WTC11 (cell line): ENCODE results near the gene BCL2A1. TPM values are rescaled to one million over a fixed set of nuclear protein-coding genes. Genes with fewer than 3 reads are reported as not detected.

ENCODE experiments used
- CREB1 ChIP-seq: sonication (generic); formaldehyde crosslinking; IDR thresholded peaks from 2 replicates; pipeline ENCODE4 v1.8.0; 2023; ENCODE audit warnings: mild to moderate bottlenecking, missing genetic modification reagents
- CTCF ChIP-seq: fragments of 200-600 bp; IDR thresholded peaks from 2 replicates; pipeline ENCODE4 v1.8.0; 2022; ENCODE audit warnings: antibody characterized with exemption
- E2F1 ChIP-seq: sonication (generic); formaldehyde crosslinking; IDR thresholded peaks from 2 replicates; pipeline ENCODE4 v1.8.0; 2022; ENCODE audit warnings: mild to moderate bottlenecking, missing genetic modification reagents
- EMX1 ChIP-seq: fragments of 250-450 bp; sonication (Bioruptor Pico); IDR thresholded peaks from 2 replicates; pipeline ENCODE4 v1.8.0; 2021; ENCODE audit warnings: mild to moderate bottlenecking
- ETV6 ChIP-seq: sonication (generic); formaldehyde crosslinking; IDR thresholded peaks from 2 replicates; pipeline ENCODE4 v1.8.1; 2022; ENCODE audit warnings: mild to moderate bottlenecking, missing genetic modification reagents
- FOXJ3 ChIP-seq: sonication (generic); formaldehyde crosslinking; IDR thresholded peaks from 2 replicates; pipeline ENCODE4 v1.9.0; 2021; ENCODE audit warnings: missing genetic modification reagents, mild to moderate bottlenecking, borderline replicate concordance
- IRF2 ChIP-seq: sonication (generic); formaldehyde crosslinking; IDR thresholded peaks from 2 replicates; pipeline ENCODE4 v1.8.0; 2022; ENCODE audit warnings: low read depth, missing genetic modification reagents, borderline replicate concordance
- JAZF1 ChIP-seq: fragments of 250-450 bp; sonication (Bioruptor Pico); IDR thresholded peaks from 2 replicates; pipeline ENCODE4 v1.9.0; 2021; ENCODE audit warnings: moderate library complexity, mild to moderate bottlenecking, inconsistent platforms
- MAX ChIP-seq: sonication (generic); formaldehyde crosslinking; IDR thresholded peaks from 2 replicates; pipeline ENCODE4 v1.8.0; 2022; ENCODE audit warnings: mild to moderate bottlenecking, missing genetic modification reagents
- MLX ChIP-seq: sonication (generic); formaldehyde crosslinking; IDR thresholded peaks from 2 replicates; pipeline ENCODE4 v1.8.1; 2023; ENCODE audit warnings: mild to moderate bottlenecking, missing genetic modification reagents, moderate library complexity
- NFE2L1 ChIP-seq: sonication (generic); formaldehyde crosslinking; IDR thresholded peaks from 2 replicates; pipeline ENCODE4 v1.8.1; 2023; ENCODE audit warnings: missing genetic modification reagents
- NR2C2 ChIP-seq: sonication (generic); formaldehyde crosslinking; IDR thresholded peaks from 2 replicates; pipeline ENCODE4 v1.8.0; 2022; ENCODE audit warnings: mild to moderate bottlenecking, missing genetic modification reagents
- NR3C1 ChIP-seq: sonication (generic); formaldehyde crosslinking; conservative IDR thresholded peaks from 2 replicates; pipeline ENCODE4 v1.8.1; 2023; ENCODE audit warnings: low read depth, mild to moderate bottlenecking, missing genetic modification reagents
- RELA ChIP-seq: sonication (generic); formaldehyde crosslinking; IDR thresholded peaks from 2 replicates; pipeline ENCODE4 v1.8.1; 2022; ENCODE audit warnings: missing genetic modification reagents, mild to moderate bottlenecking, borderline replicate concordance
- RORB ChIP-seq: fragments of 250-450 bp; sonication (Bioruptor Pico); IDR thresholded peaks from 2 replicates; pipeline ENCODE4 v1.9.0; 2021; ENCODE audit warnings: mild to moderate bottlenecking
- SOX15 ChIP-seq: fragments of 250-450 bp; sonication (Bioruptor Pico); IDR thresholded peaks from 2 replicates; pipeline ENCODE4 v1.9.0; 2021; ENCODE audit warnings: mild to moderate bottlenecking
- SP1 ChIP-seq: sonication (generic); formaldehyde crosslinking; conservative IDR thresholded peaks from 2 replicates; pipeline ENCODE4 v1.8.1; 2022; ENCODE audit warnings: missing genetic modification reagents
- STAT6 ChIP-seq: sonication (generic); formaldehyde crosslinking; conservative IDR thresholded peaks from 2 replicates; pipeline ENCODE4 v1.8.1; 2023; ENCODE audit warnings: mild to moderate bottlenecking, low read depth, missing genetic modification reagents, moderate library complexity
- TEAD1 ChIP-seq: sonication (generic); formaldehyde crosslinking; IDR thresholded peaks from 2 replicates; pipeline ENCODE4 v1.8.0; 2022; ENCODE audit warnings: mild to moderate bottlenecking, missing genetic modification reagents
- TP53 ChIP-seq: sonication (generic); formaldehyde crosslinking; IDR thresholded peaks from 2 replicates; pipeline ENCODE4 v1.8.1; 2023; ENCODE audit warnings: mild to moderate bottlenecking, missing genetic modification reagents
- USF2 ChIP-seq: sonication (generic); formaldehyde crosslinking; IDR thresholded peaks from 2 replicates; pipeline ENCODE4 v1.8.1; 2023; ENCODE audit warnings: mild to moderate bottlenecking, missing genetic modification reagents, moderate library complexity
- ZBTB21 ChIP-seq: sonication (generic); formaldehyde crosslinking; IDR thresholded peaks from 2 replicates; pipeline ENCODE4 v1.8.1; 2023; ENCODE audit warnings: mild to moderate bottlenecking, missing genetic modification reagents, borderline replicate concordance
- ZNF121 ChIP-seq: sonication (generic); formaldehyde crosslinking; IDR thresholded peaks from 2 replicates; pipeline ENCODE4 v1.8.0; 2023; ENCODE audit warnings: missing genetic modification reagents
- ZNF263 ChIP-seq: sonication (generic); formaldehyde crosslinking; IDR thresholded peaks from 2 replicates; pipeline ENCODE4 v1.8.1; 2022; ENCODE audit warnings: low read depth, mild to moderate bottlenecking, moderate library complexity, missing genetic modification reagents
- ZNF416 ChIP-seq: fragments of 250-450 bp; sonication (Bioruptor Pico); IDR thresholded peaks from 2 replicates; pipeline ENCODE4 v1.9.0; 2021; ENCODE audit warnings: mild to moderate bottlenecking, inconsistent platforms
- ZNF425 ChIP-seq: fragments of 250-450 bp; sonication (Bioruptor Pico); conservative IDR thresholded peaks from 2 replicates; pipeline ENCODE4 v1.9.0; 2021; ENCODE audit warnings: mild to moderate bottlenecking
- ZSCAN18 ChIP-seq: fragments of 250-450 bp; sonication (Bioruptor Pico); IDR thresholded peaks from 2 replicates; pipeline ENCODE4 v2.1.2; 2022; ENCODE audit warnings: mild to moderate bottlenecking, moderate library complexity
- total RNA-seq: library from RNA; stranded (reverse); gene quantifications from 3 replicates; pipeline ENCODE4 v1.2.3, GENCODE V29; 2021

BCL2A1 gene
- total RNA-seq, 1 experiment from 2014 or later, result 0.28 TPM

GRCh38 chr15:79923515-79924169 is 47.4 kb downstream of the BCL2A1 start (continued):
- no peak for TF ChIP-seq ZSCAN18 (CRISPR knock-in tag)
- peak; percentile 58; the same call in 1 of the 2 replicates for TF ChIP-seq CREB1 (CRISPR knock-in tag)
- TF ChIP-seq JAZF1 (CRISPR knock-in tag), result no peak
- TF ChIP-seq USF2 (CRISPR knock-in tag), result no peak
- peak; percentile 96 for TF ChIP-seq SP1 (CRISPR knock-in tag)
- TF ChIP-seq MLX (CRISPR knock-in tag), result no peak
- TF ChIP-seq EMX1 (CRISPR knock-in tag), result no peak
- no peak for TF ChIP-seq FOXJ3 (CRISPR knock-in tag)
- TF ChIP-seq NR3C1 (CRISPR knock-in tag), result no peak
- TF ChIP-seq TEAD1 (CRISPR knock-in tag), result peak; percentile 76; the same call in 1 of the 2 replicates
- TF ChIP-seq TP53, result no peak
- TF ChIP-seq E2F1 (CRISPR knock-in tag), result no peak
- no peak for TF ChIP-seq SOX15 (CRISPR knock-in tag)
- peak; percentile 46; the same call in 1 of the 2 replicates for TF ChIP-seq NFE2L1
- peak; percentile 87 for TF ChIP-seq ZNF121 (CRISPR knock-in tag)
- TF ChIP-seq CTCF, result no peak
- TF ChIP-seq RELA (CRISPR knock-in tag), result no peak
- peak; percentile 76 for TF ChIP-seq MAX
- no peak for TF ChIP-seq ZNF416 (CRISPR knock-in tag)
- no peak for TF ChIP-seq ZNF425
- TF ChIP-seq NR2C2 (CRISPR knock-in tag), result no peak
- TF ChIP-seq STAT6 (CRISPR knock-in tag), result no peak
- TF ChIP-seq RORB, result no peak
- 0 out of 2 replicates have a peak, but pooled peaks have one; percentile 52 for TF ChIP-seq ETV6 (CRISPR knock-in tag)
- TF ChIP-seq ZNF263 (CRISPR knock-in tag), result no peak
- no peak for TF ChIP-seq IRF2 (CRISPR knock-in tag)
- peak; percentile 80; the same call in 1 of the 2 replicates for TF ChIP-seq ZBTB21 (CRISPR knock-in tag)
